HEK293 (cell line): ENCODE results near the gene SEPTIN12.
A peak's percentile ranks its signal among the peaks of the same experiment; 100 is the strongest.

Experiments
- CTCF ChIA-PET: fragments of 350-600 bp; formaldehyde crosslinking; extraction: SDS; loops from one replicate; lab custom pipeline; 2021; ENCODE audit warnings: antibody characterized with exemption; lab: Yijun Ruan, JAX
- POLR2A ChIA-PET: fragments of 300-600 bp; formaldehyde crosslinking; extraction: SDS; loops from one replicate; lab custom pipeline; 2020; ENCODE audit warnings: antibody characterized with exemption, inconsistent platforms; lab: Yijun Ruan, JAX
- H3K27ac ChIP-seq: fragments of 200-500 bp; sonication (Bioruptor generic); 2 replicates; pipeline ENCODE4 v1.5.1; 2014; ENCODE audit warnings: low read depth, low read length, control low read depth, inconsistent platforms; ENCODE audit errors: extremely low read depth
- H3K36me3 ChIP-seq, 2 experiments: fragments of 200-500 bp in 1 of 2; sonication (Bioruptor generic) in 1 of 2; 1 replicate in 1 of 2; 2 replicates in 1 of 2; pipeline ENCODE4 v1.5.1; 2014 to 2017; ENCODE audit warnings: inconsistent platforms in 2 of 2, low read length in 2 of 2; ENCODE audit not compliant: control insufficient read depth in 2 of 2, insufficient read depth in 1 of 2
- H3K4me1 ChIP-seq: fragments of 200-500 bp; sonication (Bioruptor generic); 2 replicates; pipeline ENCODE4 v1.5.1; 2014; ENCODE audit warnings: mild to moderate bottlenecking, low read length, inconsistent platforms; ENCODE audit not compliant: control insufficient read depth, insufficient read depth
- H3K4me3 ChIP-seq: 2 replicates; pipeline ENCODE4 v1.5.1; 2011; ENCODE audit warnings: low read depth, mild to moderate bottlenecking, control low read depth, low read length, moderate library complexity
- H3K9me3 ChIP-seq: fragments of 200-500 bp; sonication (Bioruptor generic); 2 replicates; pipeline ENCODE4 v1.5.1; 2014; ENCODE audit warnings: low read depth, low read length, inconsistent platforms; ENCODE audit not compliant: control insufficient read depth, insufficient read depth
- EGR2 ChIP-seq: fragments of 450-650 bp; formaldehyde crosslinking; IDR thresholded peaks from 2 replicates; pipeline ENCODE4 v1.5.1; 2016; ENCODE audit warnings: low read depth, missing biosample characterization, missing genetic modification characterization
- KLF7 ChIP-seq: fragments of 450-650 bp; formaldehyde crosslinking; IDR thresholded peaks from 2 replicates; pipeline ENCODE4 v1.5.1; 2016; ENCODE audit warnings: missing biosample characterization, missing genetic modification characterization, borderline replicate concordance
- KLF9 ChIP-seq: fragments of 450-650 bp; formaldehyde crosslinking; IDR thresholded peaks from 2 replicates; pipeline ENCODE4 v1.5.1; 2016; ENCODE audit warnings: missing biosample characterization, missing genetic modification characterization, low read depth
- REPIN1 ChIP-seq: fragments of 450-650 bp; formaldehyde crosslinking; IDR thresholded peaks from 2 replicates; pipeline ENCODE4 v1.5.1; 2017; ENCODE audit warnings: missing biosample characterization, missing genetic modification characterization, low read depth
- SALL2 ChIP-seq: fragments of 450-650 bp; formaldehyde crosslinking; IDR thresholded peaks from 2 replicates; pipeline ENCODE4 v1.5.0; 2017; ENCODE audit warnings: missing biosample characterization, mild to moderate bottlenecking, missing genetic modification characterization, borderline replicate concordance
- SP2 ChIP-seq: fragments of 450-650 bp; formaldehyde crosslinking; IDR thresholded peaks from 2 replicates; pipeline ENCODE4 v1.5.1; 2016; ENCODE audit warnings: missing biosample characterization, missing genetic modification characterization
- SP3 ChIP-seq: fragments of 450-650 bp; formaldehyde crosslinking; IDR thresholded peaks from 2 replicates; pipeline ENCODE4 v1.5.1; 2016; ENCODE audit warnings: missing biosample characterization, missing genetic modification characterization
- SP7 ChIP-seq: fragments of 450-650 bp; formaldehyde crosslinking; IDR thresholded peaks from 2 replicates; pipeline ENCODE4 v1.5.1; 2016; ENCODE audit warnings: missing biosample characterization, missing genetic modification characterization
- ZFHX2 ChIP-seq: fragments of 450-650 bp; formaldehyde crosslinking; conservative IDR thresholded peaks from 2 replicates; pipeline ENCODE4 v1.5.1; 2016; ENCODE audit warnings: missing biosample characterization, missing genetic modification characterization
- ZNF16 ChIP-seq: fragments of 450-650 bp; formaldehyde crosslinking; IDR thresholded peaks from 2 replicates; pipeline ENCODE4 v1.5.1; 2016; ENCODE audit warnings: low read depth, missing biosample characterization, missing genetic modification characterization
- ZNF24 ChIP-seq: fragments of 450-650 bp; formaldehyde crosslinking; IDR thresholded peaks from 2 replicates; pipeline ENCODE4 v1.5.1; 2016; ENCODE audit warnings: missing biosample characterization, missing genetic modification characterization
- ZNF391 ChIP-seq: fragments of 450-650 bp; formaldehyde crosslinking; IDR thresholded peaks from 2 replicates; pipeline ENCODE4 v1.5.1; 2016; ENCODE audit warnings: low read depth, missing biosample characterization, missing genetic modification characterization, borderline replicate concordance
- ZNF501 ChIP-seq: fragments of 450-650 bp; formaldehyde crosslinking; IDR thresholded peaks from 2 replicates; pipeline ENCODE4 v1.5.1; 2016; ENCODE audit warnings: missing biosample characterization, missing genetic modification characterization
- ZNF521 ChIP-seq: fragments of 450-650 bp; formaldehyde crosslinking; IDR thresholded peaks from 2 replicates; pipeline ENCODE4 v1.5.1; 2017; ENCODE audit warnings: missing biosample characterization, mild to moderate bottlenecking, missing genetic modification characterization
- ZNF701 ChIP-seq: fragments of 450-650 bp; formaldehyde crosslinking; IDR thresholded peaks from 2 replicates; pipeline ENCODE4 v1.5.1; 2016; ENCODE audit warnings: missing biosample characterization, missing genetic modification characterization
- ZNF76 ChIP-seq: fragments of 450-650 bp; formaldehyde crosslinking; IDR thresholded peaks from 2 replicates; pipeline ENCODE4; 2016; ENCODE audit warnings: low read depth, missing biosample characterization, missing genetic modification characterization, borderline replicate concordance
- ZSCAN30 ChIP-seq: fragments of 450-650 bp; IDR thresholded peaks from 2 replicates; pipeline ENCODE4 v1.5.1; 2018; ENCODE audit warnings: missing biosample characterization, mild to moderate bottlenecking, missing genetic modification characterization, moderate library complexity
- TF ChIP-seq, protein P1 (sequence below): fragments of 450-650 bp; formaldehyde crosslinking; conservative IDR thresholded peaks from 2 replicates; pipeline ENCODE4 v1.5.1; 2016; ENCODE audit warnings: low read depth, missing biosample characterization, missing genetic modification characterization
- TF ChIP-seq, protein P2 (sequence below): fragments of 450-650 bp; formaldehyde crosslinking; IDR thresholded peaks from 2 replicates; pipeline ENCODE4 v1.5.1; 2017; ENCODE audit warnings: missing biosample characterization, missing genetic modification characterization
- TF ChIP-seq, protein P3 (sequence below): fragments of 450-650 bp; formaldehyde crosslinking; IDR thresholded peaks from 2 replicates; pipeline ENCODE4 v1.5.1; 2016; ENCODE audit warnings: missing biosample characterization, missing genetic modification characterization
- TF ChIP-seq, protein P4 (sequence below): fragments of 450-650 bp; formaldehyde crosslinking; IDR thresholded peaks from 2 replicates; pipeline ENCODE4 v1.5.1; 2016; ENCODE audit warnings: missing biosample characterization, missing genetic modification characterization

Gene SEPTIN12

DNA sequence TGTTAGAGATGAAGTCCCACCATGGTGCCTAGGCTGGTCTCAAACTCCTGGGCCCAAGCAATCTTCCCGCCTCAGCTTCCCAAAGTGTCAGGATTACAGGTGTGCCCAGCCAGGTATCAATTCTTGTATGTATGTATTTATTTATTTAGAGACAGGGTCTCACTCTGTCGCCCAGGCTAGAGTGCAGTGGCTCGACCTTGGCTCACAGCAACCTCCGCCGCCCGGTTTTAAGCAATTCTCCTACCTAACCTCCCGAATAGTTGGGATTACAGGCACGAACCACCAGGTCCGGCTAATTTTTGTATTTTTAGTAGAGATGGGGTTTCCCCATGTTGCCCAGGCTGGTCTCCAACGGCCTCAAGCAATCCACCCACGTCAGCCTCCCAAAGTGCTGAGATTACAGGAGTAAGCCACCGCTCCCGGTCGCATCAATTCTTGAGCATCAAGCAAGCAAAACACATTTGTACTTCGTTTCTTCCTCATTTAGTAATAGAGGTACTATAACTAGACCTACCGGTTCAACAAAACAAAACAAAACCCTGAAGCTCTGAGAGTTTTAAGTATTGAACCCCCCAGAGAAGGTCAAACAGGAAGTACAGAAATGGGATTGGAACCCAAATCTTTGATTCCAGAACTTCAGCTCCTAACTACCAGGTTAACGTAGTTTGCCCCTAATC lies 20.1 kb downstream of the SEPTIN12 start:
- ChIA-PET POLR2A (interaction anchor here (0.5 to 3.9 kb wide), 11 partner anchors 7 to 833 kb away, joined by 3 to 43 read pairs (median 5); partner anchors contain the start of genes ANKS3, DNAAF8, GLYR1 and NUDT16L1), CTCF (no interaction called here)
- Histone ChIP-seq H3K4me1 (no peaks in the 10 kb centered on the region; the same call in 1 of the 2 replicates), H3K9me3 (no peaks in the 10 kb centered on the region), H3K27ac (peak overlapping the region; percentile 27), H3K36me3 (peaks cover 3 to 23% of the 10 kb centered on the region in 2 experiments; a peak in 2 of 3 replicates), H3K4me3 (peak overlapping the region; percentile 45)
- 0 out of 2 replicates have a peak, but pooled peaks have one; percentile 7 for TF ChIP-seq ZSCAN30
- TF ChIP-seq ZNF391 (tag by site-specific recombination): 0 out of 2 replicates have a peak, but pooled peaks have one; percentile 8
- TF ChIP-seq, protein P1, sequence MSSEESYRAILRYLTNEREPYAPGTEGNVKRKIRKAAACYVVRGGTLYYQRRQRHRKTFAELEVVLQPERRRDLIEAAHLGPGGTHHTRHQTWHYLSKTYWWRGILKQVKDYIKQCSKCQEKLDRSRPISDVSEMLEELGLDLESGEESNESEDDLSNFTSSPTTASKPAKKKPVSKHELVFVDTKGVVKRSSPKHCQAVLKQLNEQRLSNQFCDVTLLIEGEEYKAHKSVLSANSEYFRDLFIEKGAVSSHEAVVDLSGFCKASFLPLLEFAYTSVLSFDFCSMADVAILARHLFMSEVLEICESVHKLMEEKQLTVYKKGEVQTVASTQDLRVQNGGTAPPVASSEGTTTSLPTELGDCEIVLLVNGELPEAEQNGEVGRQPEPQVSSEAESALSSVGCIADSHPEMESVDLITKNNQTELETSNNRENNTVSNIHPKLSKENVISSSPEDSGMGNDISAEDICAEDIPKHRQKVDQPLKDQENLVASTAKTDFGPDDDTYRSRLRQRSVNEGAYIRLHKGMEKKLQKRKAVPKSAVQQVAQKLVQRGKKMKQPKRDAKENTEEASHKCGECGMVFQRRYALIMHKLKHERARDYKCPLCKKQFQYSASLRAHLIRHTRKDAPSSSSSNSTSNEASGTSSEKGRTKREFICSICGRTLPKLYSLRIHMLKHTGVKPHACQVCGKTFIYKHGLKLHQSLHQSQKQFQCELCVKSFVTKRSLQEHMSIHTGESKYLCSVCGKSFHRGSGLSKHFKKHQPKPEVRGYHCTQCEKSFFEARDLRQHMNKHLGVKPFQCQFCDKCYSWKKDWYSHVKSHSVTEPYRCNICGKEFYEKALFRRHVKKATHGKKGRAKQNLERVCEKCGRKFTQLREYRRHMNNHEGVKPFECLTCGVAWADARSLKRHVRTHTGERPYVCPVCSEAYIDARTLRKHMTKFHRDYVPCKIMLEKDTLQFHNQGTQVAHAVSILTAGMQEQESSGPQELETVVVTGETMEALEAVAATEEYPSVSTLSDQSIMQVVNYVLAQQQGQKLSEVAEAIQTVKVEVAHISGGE (tag by site-specific recombination): no peak
- TF ChIP-seq ZNF16: no peak

DNA sequence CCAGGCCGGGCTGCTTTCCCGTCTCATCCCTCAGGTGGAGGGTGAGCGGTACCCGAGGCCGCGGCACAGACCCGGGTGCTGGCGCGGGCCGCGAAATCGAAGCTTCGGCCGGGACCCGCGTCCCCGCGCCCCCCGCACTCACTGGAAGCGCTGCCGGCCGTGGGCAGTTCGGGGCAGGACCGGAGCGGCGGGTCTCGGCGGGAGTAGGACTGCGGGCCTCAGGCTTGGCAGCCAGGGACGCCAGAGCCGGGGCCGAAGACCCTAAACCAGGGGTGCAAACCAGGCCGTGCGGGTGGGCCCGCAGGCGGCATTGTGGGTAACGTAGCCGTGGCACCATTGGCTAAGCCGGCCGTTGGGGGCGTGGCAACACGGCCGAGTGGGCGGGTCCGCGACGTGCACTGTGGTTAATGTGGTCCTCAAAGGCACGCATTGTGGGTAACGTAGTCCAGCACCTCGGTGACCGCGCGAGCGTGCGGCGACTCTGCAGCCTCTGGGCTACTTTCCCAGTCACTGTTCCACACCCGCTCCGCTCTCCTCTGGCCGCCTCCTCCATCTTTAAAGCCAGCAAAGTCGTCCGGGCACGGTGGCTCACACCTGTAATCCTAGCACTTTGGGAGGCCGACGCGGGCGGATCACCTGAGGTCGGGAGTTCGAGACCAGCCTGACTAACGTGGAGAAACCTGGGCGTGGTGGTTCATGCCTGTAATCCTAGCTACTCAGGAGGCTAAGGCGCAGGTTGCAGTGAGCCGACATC lies 21.1 kb downstream of the SEPTIN12 start, which contains the start of gene ZNF500:
ZNF500 (minus strand) TSS at position 288 of the 754 bp plus-strand sequence. CDS start 1,184 bp downstream, outside the sequence.
- ChIA-PET POLR2A (interaction anchor here (3.2 to 3.9 kb wide), 2 partner anchors 33 to 80 kb away, joined by 8 to 43 read pairs; partner anchors contain the start of genes ANKS3, DNAAF8, GLYR1 and UBN1), CTCF (interaction anchor here (0.7 kb wide), 1 partner anchor 36 kb away, joined by 3 read pairs; no protein-coding TSS in a partner anchor)
- peaks cover 7 to 33% of the 10 kb centered on the region in 2 experiments; a peak in 2 of 3 replicates for H3K36me3 ChIP-seq
- no peaks in the 10 kb centered on the region for H3K9me3 ChIP-seq
- H3K4me1 ChIP-seq: no peaks in the 10 kb centered on the region; the same call in 1 of the 2 replicates
- H3K4me3 ChIP-seq: peak within 1 kb of the TSS; percentile 76
- H3K27ac ChIP-seq: peak within 1 kb of the TSS; percentile 88
- TF ChIP-seq ZNF521 (no peak), SP7 (peak; percentile 59), KLF7 (peak; percentile 61; the same call in 1 of the 2 replicates), ZNF24 (tag by site-specific recombination) (peak; percentile 61; the same call in 1 of the 2 replicates), ZNF501 (tag by site-specific recombination) (0 out of 2 replicates have a peak, but pooled peaks have one; percentile 16), ZNF76 (peak; percentile 99), REPIN1 (tag by site-specific recombination) (peak; percentile 34; the same call in 1 of the 2 replicates), SP2 (tag by site-specific recombination) (peak; percentile 94), EGR2 (tag by site-specific recombination) (peak; percentile 69), SALL2 (tag by site-specific recombination) (no peak), KLF9 (peak; percentile 95), ZNF701 (tag by site-specific recombination) (no peak), ZFHX2 (tag by site-specific recombination) (peak; percentile 88), SP3 (peak; percentile 99)
- TF ChIP-seq, protein P2, sequence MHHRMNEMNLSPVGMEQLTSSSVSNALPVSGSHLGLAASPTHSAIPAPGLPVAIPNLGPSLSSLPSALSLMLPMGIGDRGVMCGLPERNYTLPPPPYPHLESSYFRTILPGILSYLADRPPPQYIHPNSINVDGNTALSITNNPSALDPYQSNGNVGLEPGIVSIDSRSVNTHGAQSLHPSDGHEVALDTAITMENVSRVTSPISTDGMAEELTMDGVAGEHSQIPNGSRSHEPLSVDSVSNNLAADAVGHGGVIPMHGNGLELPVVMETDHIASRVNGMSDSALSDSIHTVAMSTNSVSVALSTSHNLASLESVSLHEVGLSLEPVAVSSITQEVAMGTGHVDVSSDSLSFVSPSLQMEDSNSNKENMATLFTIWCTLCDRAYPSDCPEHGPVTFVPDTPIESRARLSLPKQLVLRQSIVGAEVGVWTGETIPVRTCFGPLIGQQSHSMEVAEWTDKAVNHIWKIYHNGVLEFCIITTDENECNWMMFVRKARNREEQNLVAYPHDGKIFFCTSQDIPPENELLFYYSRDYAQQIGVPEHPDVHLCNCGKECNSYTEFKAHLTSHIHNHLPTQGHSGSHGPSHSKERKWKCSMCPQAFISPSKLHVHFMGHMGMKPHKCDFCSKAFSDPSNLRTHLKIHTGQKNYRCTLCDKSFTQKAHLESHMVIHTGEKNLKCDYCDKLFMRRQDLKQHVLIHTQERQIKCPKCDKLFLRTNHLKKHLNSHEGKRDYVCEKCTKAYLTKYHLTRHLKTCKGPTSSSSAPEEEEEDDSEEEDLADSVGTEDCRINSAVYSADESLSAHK (tag by site-specific recombination): no peak
- TF ChIP-seq, protein P3, sequence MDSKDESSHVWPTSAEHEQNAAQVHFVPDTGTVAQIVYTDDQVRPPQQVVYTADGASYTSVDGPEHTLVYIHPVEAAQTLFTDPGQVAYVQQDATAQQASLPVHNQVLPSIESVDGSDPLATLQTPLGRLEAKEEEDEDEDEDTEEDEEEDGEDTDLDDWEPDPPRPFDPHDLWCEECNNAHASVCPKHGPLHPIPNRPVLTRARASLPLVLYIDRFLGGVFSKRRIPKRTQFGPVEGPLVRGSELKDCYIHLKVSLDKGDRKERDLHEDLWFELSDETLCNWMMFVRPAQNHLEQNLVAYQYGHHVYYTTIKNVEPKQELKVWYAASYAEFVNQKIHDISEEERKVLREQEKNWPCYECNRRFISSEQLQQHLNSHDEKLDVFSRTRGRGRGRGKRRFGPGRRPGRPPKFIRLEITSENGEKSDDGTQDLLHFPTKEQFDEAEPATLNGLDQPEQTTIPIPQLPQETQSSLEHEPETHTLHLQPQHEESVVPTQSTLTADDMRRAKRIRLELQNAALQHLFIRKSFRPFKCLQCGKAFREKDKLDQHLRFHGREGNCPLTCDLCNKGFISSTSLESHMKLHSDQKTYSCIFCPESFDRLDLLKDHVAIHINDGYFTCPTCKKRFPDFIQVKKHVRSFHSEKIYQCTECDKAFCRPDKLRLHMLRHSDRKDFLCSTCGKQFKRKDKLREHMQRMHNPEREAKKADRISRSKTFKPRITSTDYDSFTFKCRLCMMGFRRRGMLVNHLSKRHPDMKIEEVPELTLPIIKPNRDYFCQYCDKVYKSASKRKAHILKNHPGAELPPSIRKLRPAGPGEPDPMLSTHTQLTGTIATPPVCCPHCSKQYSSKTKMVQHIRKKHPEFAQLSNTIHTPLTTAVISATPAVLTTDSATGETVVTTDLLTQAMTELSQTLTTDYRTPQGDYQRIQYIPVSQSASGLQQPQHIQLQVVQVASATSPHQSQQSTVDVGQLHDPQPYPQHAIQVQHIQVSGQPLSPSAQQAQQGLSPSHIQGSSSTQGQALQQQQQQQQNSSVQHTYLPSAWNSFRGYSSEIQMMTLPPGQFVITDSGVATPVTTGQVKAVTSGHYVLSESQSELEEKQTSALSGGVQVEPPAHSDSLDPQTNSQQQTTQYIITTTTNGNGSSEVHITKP (tag by site-specific recombination): peak; percentile 71
- TF ChIP-seq, protein P4, sequence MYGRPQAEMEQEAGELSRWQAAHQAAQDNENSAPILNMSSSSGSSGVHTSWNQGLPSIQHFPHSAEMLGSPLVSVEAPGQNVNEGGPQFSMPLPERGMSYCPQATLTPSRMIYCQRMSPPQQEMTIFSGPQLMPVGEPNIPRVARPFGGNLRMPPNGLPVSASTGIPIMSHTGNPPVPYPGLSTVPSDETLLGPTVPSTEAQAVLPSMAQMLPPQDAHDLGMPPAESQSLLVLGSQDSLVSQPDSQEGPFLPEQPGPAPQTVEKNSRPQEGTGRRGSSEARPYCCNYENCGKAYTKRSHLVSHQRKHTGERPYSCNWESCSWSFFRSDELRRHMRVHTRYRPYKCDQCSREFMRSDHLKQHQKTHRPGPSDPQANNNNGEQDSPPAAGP (tag by site-specific recombination): peak; percentile 46; the same call in 1 of the 2 replicates
